HEK293T (cell line): Measurements from ENCODE around the gene CNNM2.

Source experiments
- CTCF ChIA-PET: fragments of 350-600 bp; formaldehyde crosslinking; extraction: SDS; loops from one replicate; lab custom pipeline; 2021; ENCODE audit warnings: antibody characterized with exemption, inconsistent platforms; lab: Yijun Ruan, JAX
- POLR2A ChIA-PET: fragments of 350-600 bp; formaldehyde crosslinking; extraction: SDS; loops from one replicate; lab custom pipeline; 2020; ENCODE audit warnings: antibody characterized with exemption, inconsistent platforms; lab: Yijun Ruan, JAX
- DNase-seq: peaks from one replicate; pipeline ENCODE4 v3.0.0; 2012; ENCODE audit warnings: mixed read lengths; ENCODE audit errors: extremely low spot score
- ARNT ChIP-seq: fragments of 450-650 bp; IDR thresholded peaks from 2 replicates; pipeline ENCODE4 v1.6.1; 2017; ENCODE audit warnings: mild to moderate bottlenecking
- BHLHE40 ChIP-seq: fragments of 450-650 bp; IDR thresholded peaks from 2 replicates; pipeline ENCODE4 v1.6.1; 2016; ENCODE audit warnings: mild to moderate bottlenecking, moderate library complexity, borderline replicate concordance
- CTBP1 ChIP-seq: fragments of 450-650 bp; IDR thresholded peaks from 2 replicates; pipeline ENCODE4 v1.6.1; 2016; ENCODE audit warnings: borderline replicate concordance
- ELF4 ChIP-seq: fragments of 450-650 bp; IDR thresholded peaks from 2 replicates; pipeline ENCODE4 v1.6.1; 2017; ENCODE audit warnings: antibody characterized with exemption
- FOXA1 ChIP-seq: fragments of 450-650 bp; IDR thresholded peaks from 2 replicates; pipeline ENCODE4 v1.6.1; 2016; ENCODE audit warnings: mild to moderate bottlenecking
- FOXK2 ChIP-seq: fragments of 450-650 bp; IDR thresholded peaks from 2 replicates; pipeline ENCODE4 v1.6.1; 2016; ENCODE audit warnings: mild to moderate bottlenecking
- FOXM1 ChIP-seq: fragments of 450-650 bp; IDR thresholded peaks from 2 replicates; pipeline ENCODE4 v1.6.1; 2017; ENCODE audit warnings: mild to moderate bottlenecking, borderline replicate concordance
- HDGF ChIP-seq: fragments of 450-650 bp; IDR thresholded peaks from 2 replicates; pipeline ENCODE4 v1.6.1; 2017; ENCODE audit warnings: antibody characterized with exemption, borderline replicate concordance
- L3MBTL2 ChIP-seq: fragments of 450-650 bp; conservative IDR thresholded peaks from 2 replicates; pipeline ENCODE4 v1.6.1; 2016; ENCODE audit warnings: mild to moderate bottlenecking
- LEF1 ChIP-seq: fragments of 450-650 bp; IDR thresholded peaks from 2 replicates; pipeline ENCODE4 v1.6.1; 2017; ENCODE audit warnings: mild to moderate bottlenecking, borderline replicate concordance
- NFRKB ChIP-seq: fragments of 450-650 bp; IDR thresholded peaks from 2 replicates; pipeline ENCODE4 v1.6.1; 2016; ENCODE audit warnings: mild to moderate bottlenecking, moderate library complexity
- PKNOX1 ChIP-seq: fragments of 450-650 bp; IDR thresholded peaks from 2 replicates; pipeline ENCODE4 v1.6.1; 2016
- SP1 ChIP-seq: fragments of 450-650 bp; IDR thresholded peaks from 2 replicates; pipeline ENCODE4 v1.6.1; 2017
- SUZ12 ChIP-seq: fragments of 450-650 bp; IDR thresholded peaks from 2 replicates; pipeline ENCODE4 v1.6.1; 2016; ENCODE audit warnings: mild to moderate bottlenecking
- TARDBP ChIP-seq: fragments of 450-650 bp; IDR thresholded peaks from 2 replicates; pipeline ENCODE4 v1.6.1; 2016
- ZNF384 ChIP-seq: fragments of 450-650 bp; IDR thresholded peaks from 2 replicates; pipeline ENCODE4 v1.6.1; 2016

CNNM2 gene

GRCh38 chr10:102876747-102877153 lies 41.3 kb upstream of the CNNM2 start:
- POLR2A ChIA-PET = no interaction called here
- TF ChIP-seq FOXK2 (no peak), TARDBP (no peak), HDGF (no peak), L3MBTL2 (no peak), CTBP1 (no peak), FOXM1 (no peak), ZNF384 (no peak), ARNT (no peak), ELF4 (no peak), SP1 (no peak), PKNOX1 (no peak), LEF1 (no peak), SUZ12 (no peak), NFRKB (no peak), BHLHE40 (no peak), FOXA1 (no peak)
- no peak for DNase-seq
- CTCF ChIA-PET = interaction anchor here (0.5 kb wide), 1 partner anchor 24 kb away, joined by 4 read pairs; no protein-coding TSS in a partner anchor

GRCh38 chr10:102878629-102879028 lies 39.5 kb upstream of the CNNM2 start:
- POLR2A ChIA-PET = interaction anchor here (1.0 kb wide), 1 partner anchor 24 kb away, joined by 3 read pairs; the partner anchor contains the start of gene BORCS7
- CTCF ChIA-PET = no interaction called here
- no peak for TF ChIP-seq CTBP1
- no peak for TF ChIP-seq NFRKB
- no peak for TF ChIP-seq SUZ12
- TF ChIP-seq FOXA1 = no peak
- TF ChIP-seq ELF4 = no peak
- no peak for TF ChIP-seq BHLHE40
- no peak for TF ChIP-seq FOXK2
- TF ChIP-seq TARDBP = no peak
- no peak for TF ChIP-seq ZNF384
- TF ChIP-seq FOXM1 = no peak
- TF ChIP-seq ARNT = no peak
- no peak for TF ChIP-seq L3MBTL2
- no peak for DNase-seq

GRCh38 chr10:102880256-102880655 lies 37.8 kb upstream of the CNNM2 start:
- CTCF ChIA-PET = no interaction called here
- TF ChIP-seq TARDBP (no peak), FOXM1 (no peak), SP1 (no peak), PKNOX1 (no peak), L3MBTL2 (no peak), ELF4 (no peak), CTBP1 (no peak), ZNF384 (no peak), LEF1 (no peak), NFRKB (no peak), ARNT (no peak), SUZ12 (no peak), BHLHE40 (no peak), HDGF (no peak), FOXK2 (no peak), FOXA1 (no peak)
- POLR2A ChIA-PET = no interaction called here
- no peak for DNase-seq

- TF ChIP-seq ELF4 (no peak), L3MBTL2 (no peak), ZNF384 (no peak), SP1 (no peak), PKNOX1 (no peak), TARDBP (no peak), FOXK2 (no peak), HDGF (no peak), ARNT (no peak)
- POLR2A ChIA-PET = no interaction called here
- CTCF ChIA-PET = no interaction called here
- DNase-seq = no peak
These were observed 30.0 kb upstream of the CNNM2 start for GRCh38 chr10:102888048-102888447.

- ChIA-PET CTCF (no interaction called here), POLR2A (no interaction called here)
- no peak for TF ChIP-seq CTBP1
- no peak for TF ChIP-seq FOXA1
- TF ChIP-seq FOXM1 = no peak
- TF ChIP-seq L3MBTL2 = no peak
- TF ChIP-seq ELF4 = no peak
- TF ChIP-seq ZNF384 = no peak
- no peak for TF ChIP-seq ARNT
- no peak for TF ChIP-seq TARDBP
- no peak for TF ChIP-seq SUZ12
- no peak for TF ChIP-seq NFRKB
- TF ChIP-seq HDGF = no peak
- no peak for DNase-seq
These were observed 23.5 kb upstream of the CNNM2 start for GRCh38 chr10:102894466-102895213.

GRCh38 chr10:102900006-102900405 lies 18.1 kb upstream of the CNNM2 start:
- TF ChIP-seq SP1 = no peak
- no peak for TF ChIP-seq HDGF
- POLR2A ChIA-PET = no interaction called here
- CTCF ChIA-PET = interaction anchor here (0.9 kb wide), 1 partner anchor 65 kb away, joined by 3 read pairs; no protein-coding TSS in a partner anchor
- no peak for DNase-seq
